Measurements from ENCODE around the gene BPIFB1.
A peak's percentile ranks its signal among the peaks of the same experiment; 100 is the strongest.

BPIFB1 gene

DNA sequence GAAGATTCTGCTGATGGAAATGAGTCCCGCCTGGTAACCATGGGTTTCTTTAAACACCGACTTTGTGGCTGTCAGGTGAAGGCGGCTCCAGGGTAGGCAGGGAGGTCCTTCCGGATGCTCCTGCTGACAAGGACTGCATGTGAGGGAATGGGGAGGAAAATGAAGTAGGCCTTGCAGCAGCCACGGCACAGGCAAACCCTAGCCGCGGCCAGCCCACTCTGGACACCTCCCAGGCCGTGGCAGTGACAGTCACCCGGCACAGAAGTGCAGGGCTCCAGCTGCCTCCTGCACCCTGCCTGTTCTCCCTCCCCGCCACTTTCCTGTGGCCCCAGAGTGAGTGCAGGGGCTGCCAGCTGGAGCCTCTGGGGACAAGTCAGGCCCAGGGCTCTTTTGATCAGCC lies 21.0 kb downstream of the BPIFB1 start (continued):
- TF ChIP-seq ZNF174 (tag by site-specific recombination; IDR thresholded peaks at IDR 0.05) (no peak), ZBTB7A (tag by site-specific recombination; IDR thresholded peaks at IDR 0.05; ENCODE audit: low read depth) (no peak), YY1 (tag by site-specific recombination; IDR thresholded peaks at IDR 0.05) (no peak)

DNA sequence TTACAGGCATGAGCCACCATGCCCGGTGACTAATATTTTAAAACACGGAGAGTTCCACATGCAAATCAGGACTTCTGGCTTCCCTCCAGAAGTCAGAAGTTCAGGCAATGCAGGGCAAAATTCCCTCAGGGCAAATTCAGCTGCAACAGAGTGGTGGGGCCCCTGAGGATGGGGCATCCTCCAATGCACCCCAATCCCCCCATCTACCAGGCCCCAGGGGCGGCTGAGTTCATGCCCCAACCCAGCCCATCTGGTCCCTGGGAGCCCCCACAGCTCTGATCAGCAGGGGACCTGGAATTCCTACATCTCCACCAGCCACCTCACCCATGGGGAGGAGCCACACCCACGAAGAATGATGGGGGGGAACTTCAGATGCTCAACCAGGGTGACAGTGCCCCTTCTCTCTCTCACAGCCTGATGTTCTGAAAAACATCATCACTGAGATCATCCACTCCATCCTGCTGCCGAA lies 22.6 kb downstream of the BPIFB1 start:
- Histone ChIP-seq H3K36me3 (ENCODE audit: control insufficient read depth in 2 of 2, insufficient read depth in 1 of 2, low read length in 2 of 2) (no peaks in the 10 kb centered on the region), H3K9me3 (ENCODE audit: control insufficient read depth, insufficient read depth, low read depth, low read length) (no peaks in the 10 kb centered on the region), H3K27ac (ENCODE audit: extremely low read depth, low read depth, low read length) (no peak overlapping the region), H3K4me1 (ENCODE audit: control insufficient read depth, insufficient read depth, low read length) (no peaks in the 10 kb centered on the region), H3K4me3 (ENCODE audit: low read depth, low read length) (no peak overlapping the region)
- POLR2A ChIA-PET = no interaction called here
- CTCF ChIA-PET = interaction anchor here (4.2 kb wide), 1 partner anchor 13 kb away, joined by 21 read pairs; no protein-coding TSS in a partner anchor
- TF ChIP-seq ZFP69B (tag by site-specific recombination; IDR thresholded peaks at IDR 0.05) = peak; percentile 39; the same call in 1 of the 2 replicates
- peak; percentile 32 for TF ChIP-seq ZFHX2 (tag by site-specific recombination; conservative IDR thresholded peaks at IDR 0.05)
- no peak for TF ChIP-seq ZNF24 (tag by site-specific recombination; IDR thresholded peaks at IDR 0.05)
- TF ChIP-seq PRDM10 (tag by site-specific recombination; IDR thresholded peaks at IDR 0.05) = peak; percentile 78
- peak; percentile 96 for TF ChIP-seq ZNF398 (tag by site-specific recombination; IDR thresholded peaks at IDR 0.05)
- TF ChIP-seq KLF1 (tag by site-specific recombination; IDR thresholded peaks at IDR 0.05) = peak; percentile 39; the same call in 1 of the 2 replicates
- no peak for TF ChIP-seq ZNF341 (tag by site-specific recombination; IDR thresholded peaks at IDR 0.05; ENCODE audit: low read depth)
- TF ChIP-seq ZNF580 (tag by site-specific recombination; IDR thresholded peaks at IDR 0.05) = no peak
- TF ChIP-seq RBAK (tag by site-specific recombination; IDR thresholded peaks at IDR 0.05) = no peak
- peak; percentile 61 for TF ChIP-seq GLIS2 (tag by site-specific recombination; IDR thresholded peaks at IDR 0.05)
- 0 out of 2 replicates have a peak, but pooled peaks have one; percentile 17 for TF ChIP-seq ZBTB20 (tag by site-specific recombination; IDR thresholded peaks at IDR 0.05)
- TF ChIP-seq GLIS1 (tag by site-specific recombination; IDR thresholded peaks at IDR 0.05) = peak; percentile 88
- TF ChIP-seq, protein P1, sequence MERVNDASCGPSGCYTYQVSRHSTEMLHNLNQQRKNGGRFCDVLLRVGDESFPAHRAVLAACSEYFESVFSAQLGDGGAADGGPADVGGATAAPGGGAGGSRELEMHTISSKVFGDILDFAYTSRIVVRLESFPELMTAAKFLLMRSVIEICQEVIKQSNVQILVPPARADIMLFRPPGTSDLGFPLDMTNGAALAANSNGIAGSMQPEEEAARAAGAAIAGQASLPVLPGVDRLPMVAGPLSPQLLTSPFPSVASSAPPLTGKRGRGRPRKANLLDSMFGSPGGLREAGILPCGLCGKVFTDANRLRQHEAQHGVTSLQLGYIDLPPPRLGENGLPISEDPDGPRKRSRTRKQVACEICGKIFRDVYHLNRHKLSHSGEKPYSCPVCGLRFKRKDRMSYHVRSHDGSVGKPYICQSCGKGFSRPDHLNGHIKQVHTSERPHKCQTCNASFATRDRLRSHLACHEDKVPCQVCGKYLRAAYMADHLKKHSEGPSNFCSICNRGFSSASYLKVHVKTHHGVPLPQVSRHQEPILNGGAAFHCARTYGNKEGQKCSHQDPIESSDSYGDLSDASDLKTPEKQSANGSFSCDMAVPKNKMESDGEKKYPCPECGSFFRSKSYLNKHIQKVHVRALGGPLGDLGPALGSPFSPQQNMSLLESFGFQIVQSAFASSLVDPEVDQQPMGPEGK (tag by site-specific recombination; IDR thresholded peaks at IDR 0.05) = peak; percentile 51; the same call in 1 of the 2 replicates
- peak; percentile 84 for TF ChIP-seq ZIC2 (tag by site-specific recombination; IDR thresholded peaks at IDR 0.05)
- TF ChIP-seq SETDB1 (IDR thresholded peaks at IDR 0.05; ENCODE audit: insufficient read length, low read length) = no peak
- TF ChIP-seq ZNF366 (tag by site-specific recombination; conservative IDR thresholded peaks at IDR 0.05) = 0 out of 2 replicates have a peak, but pooled peaks have one; percentile 13
- TF ChIP-seq ZNF692 (tag by site-specific recombination; IDR thresholded peaks at IDR 0.05) = peak; percentile 79
- peak; percentile 40; the same call in 1 of the 2 replicates for TF ChIP-seq KLF9 (tag by site-specific recombination; IDR thresholded peaks at IDR 0.05; ENCODE audit: low read depth)
- 0 out of 2 replicates have a peak, but pooled peaks have one; percentile 21 for TF ChIP-seq ZNF335 (tag by site-specific recombination; conservative IDR thresholded peaks at IDR 0.05)
- no peak for TF ChIP-seq PRDM1 (tag by site-specific recombination; IDR thresholded peaks at IDR 0.05)
- no peak for TF ChIP-seq SP2 (tag by site-specific recombination; IDR thresholded peaks at IDR 0.05)
- peak; percentile 38 for TF ChIP-seq SP7 (tag by site-specific recombination; IDR thresholded peaks at IDR 0.05)
